ENCODE results near the gene RNF157. TPM values are rescaled to one million over a fixed set of nuclear protein-coding genes. Genes with fewer than 3 reads are reported as not detected.

RNF157 gene
- total and polyA plus RNA-seq, 9 of the 15 experiments (the other 6 are each of a cell fraction or from before 2014, with no cell fraction given), result 8.1 to 31.7 (median 20.8) TPM

DNA sequence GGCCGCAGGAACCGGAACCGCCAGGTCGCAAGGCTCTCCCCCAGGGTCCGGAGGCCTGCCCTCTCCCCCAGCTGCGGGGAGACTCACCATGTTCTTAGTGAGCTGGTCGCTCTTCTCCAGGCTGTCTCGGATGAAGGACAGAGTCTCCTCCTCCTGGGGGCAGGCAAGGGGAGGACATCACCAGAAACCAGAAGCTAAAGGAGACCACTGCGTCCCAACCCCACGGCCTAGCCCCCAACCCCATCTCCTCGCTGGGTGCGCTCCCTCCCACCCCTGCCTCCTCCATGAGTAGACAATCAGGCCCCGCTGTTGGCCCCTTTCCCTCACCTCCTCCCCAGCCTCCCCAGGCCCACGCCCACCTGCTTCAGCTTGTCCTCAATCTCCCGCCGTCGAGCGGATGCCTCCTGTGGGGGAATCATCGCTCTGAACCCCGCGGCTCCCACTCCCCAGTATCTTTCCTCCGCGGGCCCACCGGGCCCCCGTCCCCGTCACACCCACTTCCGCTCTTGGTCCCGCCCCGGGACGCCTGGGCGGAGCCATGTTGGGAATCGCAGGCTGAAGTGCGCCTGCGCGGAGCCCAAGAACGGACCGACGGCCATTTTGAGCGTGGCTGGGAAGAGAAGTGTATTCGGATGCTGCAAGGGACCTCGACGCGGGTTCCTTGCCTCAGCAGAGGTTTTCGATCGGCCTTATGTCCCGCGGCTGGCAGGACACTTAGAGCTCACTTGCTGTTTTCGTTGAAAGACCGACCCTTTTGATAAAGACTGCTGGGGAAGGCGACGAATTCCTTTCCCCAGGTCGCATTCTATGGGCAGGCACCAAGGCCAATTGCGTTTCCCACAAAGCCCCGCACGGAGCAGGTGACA is 136.8 kb downstream of the RNF157 start, which contains the start of gene EXOC7 (continued):
- no peak for TF ChIP-seq MYNN (IDR thresholded peaks at IDR 0.05)
- no peak for TF ChIP-seq MYNN (CRISPR knock-in tag; IDR thresholded peaks at IDR 0.05)
- TF ChIP-seq ARID1B (IDR thresholded peaks at IDR 0.05), result no peak
- TF ChIP-seq, protein P1, sequence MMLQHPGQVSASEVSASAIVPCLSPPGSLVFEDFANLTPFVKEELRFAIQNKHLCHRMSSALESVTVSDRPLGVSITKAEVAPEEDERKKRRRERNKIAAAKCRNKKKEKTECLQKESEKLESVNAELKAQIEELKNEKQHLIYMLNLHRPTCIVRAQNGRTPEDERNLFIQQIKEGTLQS (IDR thresholded peaks at IDR 0.05), result no peak
- TF ChIP-seq, protein P1 (CRISPR knock-in tag; conservative IDR thresholded peaks at IDR 0.05), result no peak
- TF ChIP-seq TGIF2 (CRISPR knock-in tag; IDR thresholded peaks at IDR 0.05), result no peak
- TF ChIP-seq, protein P2, sequence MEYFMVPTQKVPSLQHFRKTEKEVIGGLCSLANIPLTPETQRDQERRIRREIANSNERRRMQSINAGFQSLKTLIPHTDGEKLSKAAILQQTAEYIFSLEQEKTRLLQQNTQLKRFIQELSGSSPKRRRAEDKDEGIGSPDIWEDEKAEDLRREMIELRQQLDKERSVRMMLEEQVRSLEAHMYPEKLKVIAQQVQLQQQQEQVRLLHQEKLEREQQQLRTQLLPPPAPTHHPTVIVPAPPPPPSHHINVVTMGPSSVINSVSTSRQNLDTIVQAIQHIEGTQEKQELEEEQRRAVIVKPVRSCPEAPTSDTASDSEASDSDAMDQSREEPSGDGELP (CRISPR knock-in tag; IDR thresholded peaks at IDR 0.05; ENCODE audit: borderline replicate concordance), result 0 out of 2 replicates have a peak, but pooled peaks have one; percentile 42
- TF ChIP-seq SAFB2 (IDR thresholded peaks at IDR 0.05; ENCODE audit: borderline replicate concordance, low read depth, low read length, severe bottlenecking), result no peak
- TF ChIP-seq ILF3 (IDR thresholded peaks at IDR 0.05; ENCODE audit: borderline replicate concordance), result no peak
- peak; percentile 51 for TF ChIP-seq NFIC (IDR thresholded peaks at IDR 0.05)
- peak; percentile 84 for TF ChIP-seq ELF1 (tag; IDR thresholded peaks at IDR 0.05)
- TF ChIP-seq POLR2G (IDR thresholded peaks at IDR 0.05; ENCODE audit: low read depth, low read length), result peak; percentile 93
- TF ChIP-seq L3MBTL2 (IDR thresholded peaks at IDR 0.05), result peak; percentile 79; the same call in 1 of the 2 replicates
- TF ChIP-seq, protein P3, sequence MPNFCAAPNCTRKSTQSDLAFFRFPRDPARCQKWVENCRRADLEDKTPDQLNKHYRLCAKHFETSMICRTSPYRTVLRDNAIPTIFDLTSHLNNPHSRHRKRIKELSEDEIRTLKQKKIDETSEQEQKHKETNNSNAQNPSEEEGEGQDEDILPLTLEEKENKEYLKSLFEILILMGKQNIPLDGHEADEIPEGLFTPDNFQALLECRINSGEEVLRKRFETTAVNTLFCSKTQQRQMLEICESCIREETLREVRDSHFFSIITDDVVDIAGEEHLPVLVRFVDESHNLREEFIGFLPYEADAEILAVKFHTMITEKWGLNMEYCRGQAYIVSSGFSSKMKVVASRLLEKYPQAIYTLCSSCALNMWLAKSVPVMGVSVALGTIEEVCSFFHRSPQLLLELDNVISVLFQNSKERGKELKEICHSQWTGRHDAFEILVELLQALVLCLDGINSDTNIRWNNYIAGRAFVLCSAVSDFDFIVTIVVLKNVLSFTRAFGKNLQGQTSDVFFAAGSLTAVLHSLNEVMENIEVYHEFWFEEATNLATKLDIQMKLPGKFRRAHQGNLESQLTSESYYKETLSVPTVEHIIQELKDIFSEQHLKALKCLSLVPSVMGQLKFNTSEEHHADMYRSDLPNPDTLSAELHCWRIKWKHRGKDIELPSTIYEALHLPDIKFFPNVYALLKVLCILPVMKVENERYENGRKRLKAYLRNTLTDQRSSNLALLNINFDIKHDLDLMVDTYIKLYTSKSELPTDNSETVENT (CRISPR knock-in tag; IDR thresholded peaks at IDR 0.05), result no peak
- TF ChIP-seq RHOXF2B (CRISPR knock-in tag; conservative IDR thresholded peaks at IDR 0.05), result no peak
- TF ChIP-seq FOXJ3 (CRISPR knock-in tag; IDR thresholded peaks at IDR 0.05), result no peak
- peak; percentile 56; the same call in 1 of the 2 replicates for TF ChIP-seq HDAC8 (tag; IDR thresholded peaks at IDR 0.05)
- TF ChIP-seq HDGF (IDR thresholded peaks at IDR 0.05), result no peak
- 0 out of 2 replicates have a peak, but pooled peaks have one; percentile 18 for TF ChIP-seq GATAD2A (IDR thresholded peaks at IDR 0.05)
- TF ChIP-seq, protein P4, sequence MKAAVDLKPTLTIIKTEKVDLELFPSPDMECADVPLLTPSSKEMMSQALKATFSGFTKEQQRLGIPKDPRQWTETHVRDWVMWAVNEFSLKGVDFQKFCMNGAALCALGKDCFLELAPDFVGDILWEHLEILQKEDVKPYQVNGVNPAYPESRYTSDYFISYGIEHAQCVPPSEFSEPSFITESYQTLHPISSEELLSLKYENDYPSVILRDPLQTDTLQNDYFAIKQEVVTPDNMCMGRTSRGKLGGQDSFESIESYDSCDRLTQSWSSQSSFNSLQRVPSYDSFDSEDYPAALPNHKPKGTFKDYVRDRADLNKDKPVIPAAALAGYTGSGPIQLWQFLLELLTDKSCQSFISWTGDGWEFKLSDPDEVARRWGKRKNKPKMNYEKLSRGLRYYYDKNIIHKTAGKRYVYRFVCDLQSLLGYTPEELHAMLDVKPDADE (conservative IDR thresholded peaks at IDR 0.05; ENCODE audit: control insufficient read depth, low read depth, low read length), result peak; percentile 58; the same call in 1 of the 2 replicates
- TF ChIP-seq KAT7 (CRISPR knock-in tag; IDR thresholded peaks at IDR 0.05; ENCODE audit: borderline replicate concordance), result 0 out of 2 replicates have a peak, but pooled peaks have one; percentile 3
- TF ChIP-seq ZNF41 (CRISPR knock-in tag; conservative IDR thresholded peaks at IDR 0.05), result no peak
- TF ChIP-seq, protein P5, sequence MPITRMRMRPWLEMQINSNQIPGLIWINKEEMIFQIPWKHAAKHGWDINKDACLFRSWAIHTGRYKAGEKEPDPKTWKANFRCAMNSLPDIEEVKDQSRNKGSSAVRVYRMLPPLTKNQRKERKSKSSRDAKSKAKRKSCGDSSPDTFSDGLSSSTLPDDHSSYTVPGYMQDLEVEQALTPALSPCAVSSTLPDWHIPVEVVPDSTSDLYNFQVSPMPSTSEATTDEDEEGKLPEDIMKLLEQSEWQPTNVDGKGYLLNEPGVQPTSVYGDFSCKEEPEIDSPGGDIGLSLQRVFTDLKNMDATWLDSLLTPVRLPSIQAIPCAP (CRISPR knock-in tag; IDR thresholded peaks at IDR 0.05; ENCODE audit: borderline replicate concordance), result no peak
